A204.1 (cell line): ENCODE results near the gene MAS1L.

Experiments used
- FAIRE-seq: peaks from 2 replicates; lab custom pipeline; 2012; peaks lifted over from hg19 to GRCh38; lab: Jason Lieb, UNC

MAS1L gene

DNA sequence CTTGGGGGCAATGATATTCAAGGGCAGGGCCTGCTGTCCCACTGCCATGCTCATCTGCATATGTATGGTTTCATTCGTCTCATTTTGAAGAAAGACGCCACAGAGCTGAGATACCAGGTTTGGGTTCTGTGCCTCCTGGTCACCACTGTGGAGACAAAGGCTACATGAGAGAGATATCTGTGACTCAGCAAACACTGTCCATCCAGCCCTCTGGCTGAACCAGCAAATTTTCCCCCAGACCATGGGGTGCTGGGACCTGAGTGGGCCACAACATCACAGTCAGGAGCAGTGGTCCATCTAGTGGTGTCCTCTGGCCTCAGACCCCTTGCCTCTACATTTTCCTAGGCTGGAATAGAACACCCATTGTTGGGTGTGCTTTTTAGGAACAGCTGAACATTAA lies at the start of gene MAS1L:
Gene MAS1L, minus strand, starts transcription at position 297 of the 400 bp plus-strand sequence. Its CDS starts 54 bp downstream, at position 243.
- no peak for FAIRE-seq

- FAIRE-seq, result no peak
These were observed 44.7 kb upstream of the MAS1L start for GRCh38 chr6:29532320-29532951.

DNA sequence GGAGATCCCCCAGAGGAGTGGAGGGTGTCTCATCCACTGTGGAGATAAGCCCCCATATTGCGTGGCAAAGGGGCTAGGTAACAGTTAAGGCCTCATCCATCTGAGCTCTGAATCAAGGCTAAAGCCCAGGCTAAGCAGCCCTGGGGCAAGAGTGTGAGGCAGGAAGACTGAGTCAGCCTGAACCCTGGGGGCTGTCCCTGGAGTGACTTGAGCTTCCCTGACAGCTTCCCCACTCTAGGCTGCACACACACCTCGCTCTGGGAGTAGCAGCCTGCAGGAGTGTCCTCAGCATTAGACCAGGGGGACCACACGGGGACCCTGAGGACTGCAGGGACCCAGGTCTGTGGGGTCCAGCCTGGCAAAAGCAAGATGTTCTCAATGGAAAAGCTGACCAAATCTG lies 43.9 kb upstream of the MAS1L start:
- FAIRE-seq, result no peak

DNA sequence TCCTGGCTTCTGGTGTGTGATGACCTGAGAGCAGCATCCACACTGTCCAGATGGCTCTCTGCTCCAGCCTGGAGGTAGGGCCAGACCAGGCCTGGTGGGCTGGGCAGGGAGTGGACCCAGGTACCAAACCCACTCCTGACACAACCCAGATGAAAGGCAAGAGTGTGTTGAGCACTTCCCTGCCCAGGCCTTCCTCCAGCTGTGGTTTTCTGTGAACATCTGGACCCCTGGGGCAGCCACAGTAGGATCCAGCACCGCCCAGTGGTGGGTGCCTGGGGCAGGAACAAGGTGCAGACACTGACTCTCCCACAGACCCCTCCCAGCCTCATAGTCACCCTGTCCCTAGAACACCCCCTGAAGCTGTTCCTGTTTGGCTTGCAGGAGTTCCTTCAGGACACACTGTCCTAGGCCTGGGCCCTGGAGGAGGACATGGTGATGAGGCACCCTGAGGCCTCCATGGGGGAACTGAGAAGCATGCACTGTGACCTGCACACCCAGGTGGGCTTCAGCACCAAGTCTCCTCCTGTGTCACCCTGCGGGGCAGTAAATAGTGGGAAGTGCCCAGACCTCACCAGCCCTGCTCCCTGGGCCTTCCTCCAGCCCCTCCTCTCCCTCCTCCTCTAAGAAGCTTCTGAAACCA lies 43.0 kb upstream of the MAS1L start:
- no peak for FAIRE-seq

GRCh38 chr6:29529956-29530355 lies 42.2 kb upstream of the MAS1L start:
- FAIRE-seq, result no peak

DNA sequence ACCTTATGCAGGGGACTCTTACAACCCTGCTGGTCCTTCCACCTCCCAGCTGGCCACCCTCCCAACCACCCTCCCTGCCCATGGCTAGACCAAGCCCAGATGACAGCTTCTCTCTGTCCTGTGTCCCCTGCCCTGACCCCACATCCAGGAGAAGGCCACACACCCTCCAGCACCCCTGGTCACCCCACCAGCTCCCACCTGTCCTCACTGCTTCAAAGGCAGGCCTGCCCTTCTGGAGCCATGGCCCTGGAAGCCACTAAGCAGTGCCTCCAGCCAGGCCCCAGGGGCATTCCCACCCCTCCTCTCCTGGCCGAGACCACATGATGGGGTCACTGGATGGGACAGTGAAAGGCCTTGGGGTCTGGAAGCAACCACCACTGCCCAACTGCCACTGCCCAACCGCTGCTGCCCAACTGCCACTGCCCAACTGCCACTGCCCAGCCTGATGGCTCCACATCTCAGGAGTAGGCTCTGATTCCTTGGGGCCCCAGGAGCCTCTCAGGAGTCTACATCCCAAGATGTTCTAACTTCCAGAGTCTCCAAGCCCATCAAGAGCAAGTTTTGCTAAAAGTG lies 41.3 kb upstream of the MAS1L start:
- FAIRE-seq, result no peak

- no peak for FAIRE-seq
These were observed 40.7 kb upstream of the MAS1L start for GRCh38 chr6:29528300-29528931.

DNA sequence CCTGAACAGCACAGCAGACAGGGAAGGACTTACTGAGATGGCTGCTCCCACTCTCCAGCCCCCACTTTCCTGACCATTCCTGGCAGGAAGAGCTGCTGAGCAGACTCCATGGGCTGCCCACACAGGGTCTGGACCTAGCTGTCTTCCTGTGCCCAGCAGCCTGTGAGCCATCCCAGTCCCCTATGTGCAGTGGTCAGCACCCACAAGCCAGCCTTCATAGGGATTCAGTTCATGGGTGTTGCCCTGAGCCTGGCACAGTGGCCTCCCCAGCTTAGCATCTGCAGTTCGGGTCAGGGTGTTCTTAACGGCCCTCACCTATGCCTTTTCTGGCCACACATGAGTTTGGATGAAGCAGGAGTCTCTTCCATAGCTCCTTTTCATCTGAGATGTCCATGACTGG lies 39.8 kb upstream of the MAS1L start:
- no peak for FAIRE-seq

DNA sequence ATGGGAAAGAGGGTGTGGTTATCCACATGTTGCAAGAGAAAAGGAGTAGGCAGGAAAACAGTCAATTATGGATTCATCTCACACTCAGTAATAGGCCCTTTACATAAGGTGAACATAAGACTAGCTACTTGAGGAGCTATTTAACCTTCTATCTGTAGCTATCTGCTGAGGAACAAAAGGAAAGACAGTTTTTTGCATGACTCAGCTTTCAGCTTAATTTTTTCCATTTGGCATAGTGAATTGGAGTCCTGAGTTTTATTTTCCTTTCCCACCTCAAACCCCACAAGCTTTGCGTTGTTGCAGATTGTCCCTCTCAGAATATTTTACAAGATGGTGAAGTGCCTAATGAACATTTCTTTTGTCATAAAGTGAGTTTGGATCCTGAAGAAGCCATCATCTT lies 39.4 kb upstream of the MAS1L start:
- no peak for FAIRE-seq

GRCh38 chr6:29525311-29525639 lies 37.5 kb upstream of the MAS1L start:
- no peak for FAIRE-seq

DNA sequence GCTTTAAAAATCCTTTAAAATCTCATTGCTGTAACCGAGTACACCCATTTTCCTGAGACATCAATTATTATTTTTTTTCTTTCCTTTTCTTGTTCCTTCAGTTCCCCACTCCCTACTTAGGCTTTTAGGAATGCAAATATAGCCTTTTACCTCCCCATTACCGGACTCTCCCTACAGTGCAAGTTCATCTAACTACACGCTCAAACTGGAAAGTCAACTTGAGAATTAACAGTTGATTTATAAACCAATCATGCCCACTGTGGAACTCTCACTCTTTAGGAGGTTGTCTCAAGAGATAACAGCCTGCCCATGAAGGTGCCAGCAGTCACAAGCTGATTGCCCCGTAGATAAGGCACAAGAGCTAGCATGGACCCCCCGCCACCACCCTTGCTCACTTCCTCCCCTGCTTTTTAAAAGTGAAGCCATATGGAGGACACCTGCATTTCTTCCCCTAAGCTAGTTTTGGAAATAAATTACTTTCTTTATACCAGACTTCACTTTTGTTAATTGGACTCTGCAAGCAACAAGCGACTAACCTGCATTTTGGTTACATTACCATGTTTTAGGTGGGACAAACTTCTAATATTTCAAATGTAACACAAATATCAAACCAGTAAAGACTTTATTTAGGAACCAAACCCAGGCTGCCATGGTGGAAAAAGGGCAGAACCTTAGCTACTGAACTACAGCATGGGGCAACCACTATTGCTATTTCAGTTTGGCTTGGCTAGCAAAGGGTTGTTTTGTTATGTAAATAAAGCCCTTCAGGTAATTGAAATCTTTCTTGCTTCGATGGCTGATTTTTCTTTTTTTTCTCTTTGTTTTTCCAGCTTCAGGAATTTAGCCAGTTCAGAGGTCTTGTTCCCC lies 36.9 kb upstream of the MAS1L start:
- FAIRE-seq, result no peak

- no peak for FAIRE-seq
These were observed 36.3 kb upstream of the MAS1L start for GRCh38 chr6:29524044-29524443.

DNA sequence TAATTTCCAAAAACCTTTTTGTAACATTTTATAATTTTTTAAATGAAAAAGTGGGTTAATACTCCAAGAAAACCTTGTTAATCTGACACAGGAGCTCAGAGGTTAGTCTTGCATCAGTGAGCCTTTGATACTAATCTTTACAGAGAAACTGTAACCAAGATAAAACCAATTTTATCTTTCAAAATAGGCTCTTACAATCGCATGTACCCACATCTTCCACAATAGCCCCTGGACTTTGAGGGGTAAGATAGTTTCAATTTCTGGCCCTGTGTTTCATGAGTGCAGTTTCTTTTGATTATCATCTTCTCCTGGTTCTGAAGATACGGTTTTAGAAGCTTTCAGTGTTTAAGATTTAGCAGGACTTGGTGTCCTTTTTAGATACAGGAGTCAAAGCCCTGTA lies 34.5 kb upstream of the MAS1L start:
- FAIRE-seq, result no peak

- FAIRE-seq, result no peak
These were observed 33.4 kb upstream of the MAS1L start for GRCh38 chr6:29521006-29521680.

- no peak for FAIRE-seq
These were observed 32.5 kb upstream of the MAS1L start for GRCh38 chr6:29520232-29520631.

- FAIRE-seq, result no peak
These were observed 31.7 kb upstream of the MAS1L start for GRCh38 chr6:29519291-29520010.

DNA sequence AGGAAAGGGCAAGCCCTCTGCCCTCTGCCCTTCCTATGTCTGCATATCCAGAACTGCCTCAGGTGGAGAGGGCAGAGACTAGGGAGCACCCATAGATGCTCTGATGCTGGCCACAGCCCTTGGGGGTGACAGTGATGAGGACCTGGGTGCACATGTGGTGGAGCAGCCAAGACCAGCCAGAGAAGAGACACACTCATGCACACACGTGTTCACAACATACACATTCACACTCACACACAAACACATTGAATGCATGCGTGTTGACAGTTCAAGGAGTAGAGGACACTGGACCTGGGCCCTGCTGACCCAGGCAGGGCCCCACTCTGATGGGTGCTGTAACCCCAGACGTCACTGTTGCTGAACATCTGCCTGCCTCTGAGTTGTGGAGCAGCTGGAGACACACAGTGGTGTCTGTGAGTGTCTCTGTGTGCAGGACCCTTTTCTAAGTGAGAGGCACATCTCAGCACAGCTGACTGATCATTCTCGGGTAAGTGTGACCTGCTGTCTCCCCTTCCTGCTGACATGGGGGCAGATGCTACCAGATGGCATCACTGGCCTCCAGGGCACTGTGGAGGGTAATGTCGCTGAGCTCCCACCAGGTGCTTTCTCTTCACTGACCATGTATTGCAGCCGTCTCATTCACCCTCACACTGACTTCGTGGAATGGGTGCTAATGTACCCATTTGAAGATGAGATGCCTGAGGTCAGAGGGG lies 30.1 kb upstream of the MAS1L start:
- no peak for FAIRE-seq

DNA sequence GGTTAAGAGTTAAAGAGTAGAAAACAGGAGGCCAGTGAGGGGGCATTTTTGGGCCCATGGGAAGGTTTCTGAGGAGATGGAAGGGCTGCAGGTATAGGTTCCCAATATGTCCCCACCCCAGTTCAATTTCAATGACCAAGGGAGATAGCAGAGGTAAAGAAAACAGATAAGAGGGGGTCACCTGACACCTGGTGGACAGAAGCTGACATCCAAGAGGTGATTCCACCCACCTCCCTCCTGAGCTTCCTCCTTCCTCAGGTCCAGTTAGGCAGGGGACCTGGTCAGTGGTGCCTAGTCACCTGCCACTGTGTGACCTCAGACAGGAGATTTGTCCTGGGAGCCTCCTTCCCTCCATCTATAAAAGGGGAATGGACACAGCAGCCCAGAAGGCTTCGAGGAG lies 29.5 kb upstream of the MAS1L start:
- FAIRE-seq, result no peak

- FAIRE-seq, result no peak
These were observed 28.4 kb upstream of the MAS1L start for GRCh38 chr6:29516108-29516507.

DNA sequence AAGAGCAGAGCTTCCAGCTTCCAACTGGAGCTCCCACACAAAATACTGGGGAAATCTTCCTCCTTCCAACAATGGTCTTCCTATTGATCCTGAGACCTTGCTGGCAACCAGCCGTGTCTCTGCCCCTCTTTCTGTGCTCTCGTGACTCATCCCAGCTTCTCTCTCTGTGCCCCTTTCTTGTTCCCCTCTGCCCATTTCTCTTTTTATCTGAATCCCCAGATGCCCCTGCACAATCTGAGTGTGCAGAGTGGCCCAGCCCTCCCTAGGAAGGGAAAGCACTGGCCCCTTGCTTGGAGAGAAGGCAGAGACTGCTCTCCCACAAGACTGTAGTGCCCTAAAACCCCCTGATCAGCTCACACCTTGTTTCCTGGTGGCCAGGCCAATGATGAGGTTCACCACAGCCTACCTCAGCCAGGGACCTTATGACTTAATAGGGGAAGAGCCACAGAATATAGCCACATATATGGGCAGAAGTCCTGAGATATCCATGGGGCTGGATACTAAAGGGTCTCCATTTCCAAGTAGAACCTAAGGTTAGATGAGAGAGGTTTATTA lies 23.1 kb upstream of the MAS1L start:
- FAIRE-seq, result no peak
